Left lung (tissue), 10 donors: ENCODE results near the gene NDUFA11. TPM values are rescaled to one million over a fixed set of nuclear protein-coding genes. Genes with fewer than 3 reads are reported as not detected.
A peak's percentile ranks its signal among the peaks of the same experiment; 100 is the strongest.

Experiments
- ATAC-seq: fragments of 200-7000 bp; cut with Tn5 transposase; one replicate; pipeline ENCODE4 v1.9.1; 2020; ENCODE audit warnings: moderate library complexity
- DNase-seq, 4 donors: peaks; one replicate each; pipeline ENCODE4 v3.0.0-alpha.2; 2013 to 2020
- H3K27ac ChIP-seq, 2 donors: fragments of 200-600 bp; sonication (generic) in 1 of 2; one replicate each; pipeline versions ENCODE4 v1.5.0 to v1.8.0; 2020 to 2021
- H3K27me3 ChIP-seq, 2 donors: fragments of 200-600 bp; sonication (generic) in 1 of 2; one replicate each; pipeline versions ENCODE4 v1.5.0 to v1.8.0; 2020 to 2021
- H3K36me3 ChIP-seq, 2 donors: fragments of 200-600 bp; sonication (generic) in 1 of 2; one replicate each; pipeline versions ENCODE4 v1.5.0 to v1.8.0; 2020 to 2021
- H3K4me1 ChIP-seq, 2 donors: fragments of 200-600 bp; one replicate each; pipeline ENCODE4 v1.8.0; 2021
- H3K4me3 ChIP-seq, 2 donors: fragments of 200-600 bp; sonication (generic) in 1 of 2; one replicate each; pipeline versions ENCODE4 v1.5.0 to v1.8.0; 2020 to 2021; ENCODE audit warnings: mild to moderate bottlenecking in 1 of 2
- H3K9me3 ChIP-seq, 2 donors: fragments of 200-600 bp; sonication (generic) in 1 of 2; one replicate each; pipeline versions ENCODE4 v1.5.0 to v1.8.0; 2020 to 2021
- CTCF ChIP-seq, 2 donors: fragments of 200-600 bp; sonication (generic) in 1 of 2; IDR thresholded peaks; one replicate each; pipeline versions ENCODE4 v1.5.0 to v1.8.0; 2021; ENCODE audit warnings: antibody characterized with exemption in 2 of 2
- intact Hi-C, 2 donors: fragments of 100-400 bp; cut with DNase I; formaldehyde crosslinking; loops; one replicate each; pipeline versions ENCODE4 v1.11.2 to v1.14.2; 2022
- polyA plus RNA-seq, 6 donors: library from polyadenylated mRNA; unstranded; fragments of 120-200 nt; gene quantifications; one replicate each; pipeline ENCODE4 v1.2.1, GENCODE V29; 2013; ENCODE audit not compliant: insufficient read length in 6 of 6
- total RNA-seq, 2 donors: library from RNA; stranded (reverse); fragmentation: NEBNext Ultra II Directional; extraction: Animal tissue kit (Norgen Biotek cat#: 25700); gene quantifications; one replicate each; pipeline ENCODE4 v1.2.1, GENCODE V29; 2021
- donor health status: DM: no; HTN: yes; CAD: no.
- donor health status: DM: no; HTN: no; CAD: no.

Gene NDUFA11
- total and polyA plus RNA-seq, 8 donors, result 102 to 190 (median 141) TPM

DNA sequence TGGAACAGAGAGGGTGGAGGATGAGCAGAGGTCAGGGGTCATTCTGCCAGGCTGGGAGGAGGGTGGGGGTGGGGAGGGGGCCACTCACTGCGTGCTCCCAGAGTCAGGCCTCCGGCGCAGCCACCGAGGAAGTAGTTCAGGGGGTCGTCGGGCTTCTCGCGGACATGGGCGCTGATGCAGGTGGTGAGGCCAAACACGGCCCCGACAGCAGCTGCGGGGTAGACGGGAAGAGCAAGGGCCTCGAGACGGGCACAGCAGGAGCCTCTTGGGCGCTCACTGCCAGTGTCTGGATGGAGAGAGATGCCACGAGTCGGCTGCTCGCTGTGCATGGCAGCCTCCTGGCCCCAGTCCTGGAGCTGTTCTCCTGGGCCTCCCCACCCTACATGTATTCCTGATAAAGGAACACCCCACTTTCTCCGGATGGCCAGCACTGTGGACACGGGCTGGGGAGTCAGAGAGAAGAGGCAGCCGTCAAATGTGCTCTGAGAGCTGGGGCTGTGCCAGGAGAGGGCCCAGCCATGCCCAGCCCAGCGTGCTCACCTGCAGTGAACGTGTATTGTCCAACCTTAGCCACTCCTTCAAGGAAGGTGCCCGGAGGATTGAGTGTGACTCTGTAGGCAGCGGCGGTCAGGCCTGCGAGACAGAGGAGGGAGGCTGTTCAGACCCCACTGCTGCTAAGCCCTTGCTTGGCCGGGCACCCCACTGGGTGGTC lies 7.1 kb downstream of the NDUFA11 start:
- Histone ChIP-seq H3K27ac (no peak overlapping the region), H3K4me1 (peaks cover 5 to 7% of the 10 kb centered on the region in 2 donors), H3K27me3 (peaks cover 0 to 15% of the 10 kb centered on the region in 2 donors), H3K36me3 (peaks cover 0 to 49% of the 10 kb centered on the region in 2 donors), H3K9me3 (no peaks in the 10 kb centered on the region), H3K4me3 (no peak overlapping the region)
- ATAC-seq (no peak), DNase-seq (peak in 1 of 4 donors; percentile 72)
- TF ChIP-seq CTCF (IDR thresholded peaks at IDR 0.05), result no peak
- intact Hi-C loops, result no loop called here

- Histone ChIP-seq H3K36me3 (peaks cover 0 to 44% of the 10 kb centered on the region in 2 donors), H3K27ac (no peak overlapping the region), H3K27me3 (peaks cover 0 to 21% of the 10 kb centered on the region in 2 donors), H3K4me1 (peaks cover under 1 to 5% of the 10 kb centered on the region in 2 donors), H3K9me3 (no peaks in the 10 kb centered on the region), H3K4me3 (no peak overlapping the region)
- no peak for TF ChIP-seq CTCF (IDR thresholded peaks at IDR 0.05)
- ATAC-seq, result no peak
- DNase-seq, result peak in 1 of 4 donors; percentile 75
- intact Hi-C loops, result no loop called here
Measured at GRCh38 chr19:5895890-5896289, 7.7 kb downstream of the NDUFA11 start.

GRCh38 chr19:5895409-5895808 lies 8.2 kb downstream of the NDUFA11 start:
- no peaks in the 10 kb centered on the region for H3K9me3 ChIP-seq
- H3K27ac ChIP-seq, result no peak overlapping the region
- H3K36me3 ChIP-seq, result peaks cover 0 to 40% of the 10 kb centered on the region in 2 donors
- no peak overlapping the region for H3K4me3 ChIP-seq
- H3K4me1 ChIP-seq, result peaks cover 0 to 5% of the 10 kb centered on the region in 2 donors
- H3K27me3 ChIP-seq, result peaks cover 0 to 26% of the 10 kb centered on the region in 2 donors
- ATAC-seq, result no peak
- intact Hi-C loops, result no loop called here
- TF ChIP-seq CTCF (IDR thresholded peaks at IDR 0.05), result no peak
- no peak for DNase-seq

- Histone ChIP-seq H3K4me3 (no peak overlapping the region), H3K27me3 (peaks cover 0 to 30% of the 10 kb centered on the region in 2 donors), H3K4me1 (peaks cover 0 to 5% of the 10 kb centered on the region in 2 donors), H3K27ac (no peak overlapping the region), H3K9me3 (no peaks in the 10 kb centered on the region), H3K36me3 (peaks cover 0 to 37% of the 10 kb centered on the region in 2 donors)
- intact Hi-C loops, result loop anchor here in 1 of 2 donors (5.0 kb wide), 1 partner anchor 88 kb away; the partner anchor contains the start of gene NRTN
- DNase-seq (peak in 1 of 4 donors; percentile 72), ATAC-seq (no peak)
- no peak for TF ChIP-seq CTCF (IDR thresholded peaks at IDR 0.05)
Measured at GRCh38 chr19:5894704-5895349, 8.8 kb downstream of the NDUFA11 start.
